ENCODE data around the gene NUDT3.
"Not testable (repeated sequence)": the region's sequence is repeated elsewhere in the genome, so short reads cannot be mapped to it uniquely, and the experiment has no call there.

The NUDT3 gene

GRCh38 chr6:34263484-34263883, 129.0 kb downstream of the NUDT3 start:
- not testable (repeated sequence) for DNase-seq (ENCODE audit: low read depth in 1 of 2, low spot score in 1 of 2)

GRCh38 chr6:34260576-34261267, 131.7 kb downstream of the NUDT3 start:
- no peak for DNase-seq (ENCODE audit: low read depth in 1 of 2, low spot score in 1 of 2)

DNA sequence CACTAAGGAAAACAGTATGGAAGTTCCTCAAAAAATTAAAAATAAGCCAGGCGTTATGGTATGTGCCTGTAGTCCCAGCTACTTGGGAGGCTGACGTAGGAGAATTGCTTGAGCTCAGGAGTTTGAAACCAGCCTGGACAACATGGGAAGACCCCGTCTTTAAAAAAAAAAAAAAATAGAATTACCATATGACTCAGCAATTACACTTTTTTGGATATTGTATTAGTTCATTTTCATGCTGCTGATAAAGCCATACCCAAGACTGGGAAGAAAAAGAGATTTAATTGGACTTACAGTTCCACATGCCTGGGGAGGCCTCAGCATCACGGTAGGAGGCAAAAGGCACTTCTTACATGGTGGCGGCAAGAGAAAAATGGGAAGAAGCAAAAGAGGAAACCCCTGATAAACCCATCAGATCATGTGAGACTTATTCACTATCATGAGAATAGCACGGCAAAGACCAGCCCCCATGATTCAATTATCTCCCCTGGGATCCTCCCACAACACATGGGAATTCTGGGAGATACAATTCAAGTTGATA, 132.9 kb downstream of the NUDT3 start:
- no peak for DNase-seq (ENCODE audit: low read depth in 1 of 2, low spot score in 1 of 2)

GRCh38 chr6:34252395-34252794, 140.1 kb downstream of the NUDT3 start:
- DNase-seq (ENCODE audit: low read depth in 1 of 2, low spot score in 1 of 2): not testable (repeated sequence)

DNA sequence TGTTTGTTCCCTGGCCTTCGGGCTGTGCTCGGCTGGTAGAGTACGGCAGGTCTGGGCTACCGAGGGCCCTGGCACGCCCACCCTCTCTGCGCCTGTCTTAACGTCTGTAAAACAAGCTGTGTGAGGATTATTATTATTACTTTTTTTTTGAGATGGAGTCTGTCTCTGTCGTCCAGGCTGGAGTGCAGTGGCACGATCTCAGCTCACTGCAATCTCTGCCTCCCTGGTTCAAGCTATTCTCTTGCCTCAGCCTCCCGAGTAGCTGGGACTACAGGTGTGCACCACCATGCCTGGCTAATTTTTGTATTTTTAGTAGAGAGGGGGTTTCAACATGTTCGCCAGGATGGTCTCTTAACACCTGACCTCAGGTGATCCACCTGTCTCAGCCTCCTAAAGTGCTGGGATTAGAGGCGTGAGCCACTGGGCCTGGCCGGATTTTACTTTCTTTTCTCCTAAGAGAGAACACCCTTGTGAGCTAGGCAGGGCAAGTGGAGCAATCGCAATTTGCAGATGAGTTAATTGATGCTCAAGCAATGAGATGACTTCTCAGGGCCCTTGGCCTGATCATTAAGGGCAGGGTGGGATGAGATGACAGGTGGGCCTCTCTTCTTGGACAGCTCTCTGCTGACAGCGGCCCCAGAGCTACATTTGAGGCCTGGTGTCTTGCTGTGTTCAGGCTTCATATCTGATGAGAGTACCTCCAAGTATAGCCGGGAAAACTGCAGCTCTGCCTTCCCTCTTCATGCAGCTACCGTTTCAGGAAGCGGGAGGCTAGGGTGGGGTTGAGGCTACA, 142.8 kb downstream of the NUDT3 start:
- no peak for DNase-seq (ENCODE audit: low read depth in 1 of 2, low spot score in 1 of 2)

DNA sequence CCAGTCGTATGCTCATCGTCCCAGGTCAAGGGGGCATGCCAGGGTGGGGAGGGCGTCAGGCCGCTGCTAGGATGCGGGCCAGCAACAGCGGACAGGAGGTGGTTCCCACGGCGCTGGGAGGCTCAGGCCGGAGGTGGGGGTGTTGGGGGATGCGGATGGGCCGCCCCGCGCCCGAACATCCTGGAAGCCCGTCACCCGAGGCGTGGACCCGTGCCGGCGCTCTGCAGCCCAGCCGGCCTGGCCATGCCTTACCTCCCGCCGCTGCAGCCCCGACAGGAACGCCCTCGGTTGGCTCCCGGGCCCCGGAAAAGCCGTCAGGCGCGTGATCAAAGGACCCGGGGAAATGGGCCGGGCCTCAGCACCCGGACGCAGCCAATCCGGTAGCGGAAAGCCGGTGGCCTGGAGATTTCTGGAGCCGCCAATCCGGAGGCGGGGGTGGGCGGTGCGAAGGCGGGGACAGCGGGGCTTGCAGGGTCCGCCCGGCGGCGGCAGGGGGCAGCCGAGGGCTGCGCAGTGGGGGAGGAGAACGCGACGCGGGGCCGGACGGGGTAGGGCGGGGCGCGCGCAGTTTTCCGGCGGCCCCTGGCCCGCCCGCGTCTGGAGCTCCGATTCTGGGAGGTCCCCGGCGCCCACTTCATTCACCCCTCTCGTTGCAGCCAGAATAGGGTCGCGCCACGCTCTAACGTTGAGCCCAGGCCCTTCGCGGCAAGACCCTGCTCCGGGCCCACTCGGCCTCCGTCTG, 143.6 kb downstream of the NUDT3 start, which contains the start of gene SMIM29:
Gene SMIM29, minus strand, starts transcription at position 280 of the 742 bp plus-strand sequence. CDS start 1,215 bp downstream, outside the sequence.
- DNase-seq (ENCODE audit: low read depth in 1 of 2, low spot score in 1 of 2): peak; percentile 96 to 97

DNA sequence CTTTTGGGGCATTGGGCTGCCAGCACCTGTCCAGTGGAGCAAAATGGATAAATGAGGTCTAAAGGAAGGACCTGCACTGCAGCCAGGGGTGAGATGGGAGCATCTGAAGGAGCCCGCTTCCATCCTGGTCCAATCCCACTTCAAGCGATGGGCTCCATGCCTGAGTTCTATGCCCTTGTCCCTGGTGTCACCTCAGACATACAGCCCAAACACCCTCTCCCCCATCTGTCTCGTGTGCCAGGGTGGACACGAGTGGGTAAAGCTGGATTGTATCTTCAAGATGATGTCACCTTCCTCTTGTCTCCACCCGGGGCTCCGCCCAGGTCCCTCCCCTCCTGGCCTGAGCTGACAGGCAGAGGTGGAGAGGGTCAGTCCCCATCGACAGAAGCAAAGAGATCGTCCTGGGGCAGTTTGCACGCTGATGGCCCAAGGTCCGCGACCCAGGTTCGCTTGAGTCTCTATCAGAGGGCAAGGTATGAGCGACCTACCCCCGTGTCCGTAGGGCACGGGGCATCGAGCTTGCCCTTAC, 144.2 kb downstream of the NUDT3 start:
- no peak for DNase-seq (ENCODE audit: low read depth in 1 of 2, low spot score in 1 of 2)

DNA sequence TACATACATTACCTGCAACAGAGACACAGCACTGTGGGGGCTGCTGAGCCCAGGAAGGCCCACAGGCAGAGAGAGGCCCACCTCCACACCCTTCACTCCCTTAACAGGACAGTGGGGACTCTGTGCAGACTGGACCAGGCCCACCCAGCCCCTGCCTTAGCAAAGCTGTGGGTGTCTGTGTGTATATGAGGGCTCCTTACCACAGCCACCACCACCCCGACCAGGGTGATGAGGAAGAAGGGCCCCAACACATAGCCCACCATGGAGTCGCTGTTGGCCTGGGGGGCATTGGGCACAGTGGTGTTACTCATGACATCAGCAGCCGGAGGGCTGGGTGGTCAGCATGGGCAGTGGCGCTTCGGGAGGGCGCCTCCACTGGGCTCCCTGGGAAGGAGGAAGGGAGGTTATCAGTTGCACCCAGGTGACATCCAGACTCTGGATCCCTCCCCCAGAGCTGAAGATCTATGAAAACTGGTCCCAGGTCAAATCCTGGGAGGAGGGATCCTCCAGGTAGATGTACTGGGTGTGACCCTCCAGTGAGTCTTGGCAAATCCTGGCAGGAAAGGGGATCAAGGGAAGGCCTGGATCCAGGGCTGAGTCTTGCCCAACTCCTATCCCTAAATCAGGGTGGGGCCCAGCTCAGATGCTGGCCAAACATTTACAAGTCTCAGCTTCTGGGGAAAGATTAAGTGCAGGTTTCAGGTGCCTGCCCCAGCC, 144.8 kb downstream of the NUDT3 start:
- DNase-seq (ENCODE audit: low read depth in 1 of 2, low spot score in 1 of 2): no peak

GRCh38 chr6:34246563-34247391, 145.7 kb downstream of the NUDT3 start:
- DNase-seq (ENCODE audit: low read depth in 1 of 2, low spot score in 1 of 2): no peak

DNA sequence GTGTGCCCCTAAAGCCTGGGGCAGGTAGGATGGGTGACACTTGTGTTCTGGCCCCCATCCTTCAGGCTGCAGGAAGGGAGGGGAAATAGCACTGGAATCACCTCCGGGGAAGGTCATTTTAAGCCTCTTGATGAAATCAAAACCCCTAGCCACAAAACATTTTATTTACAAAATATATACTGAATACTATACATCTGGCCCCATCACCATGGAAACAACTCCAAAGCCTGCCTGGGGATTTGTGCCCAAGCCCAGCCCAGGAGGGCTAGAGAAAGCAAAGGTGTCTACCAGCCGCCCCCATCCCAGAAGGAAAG, 146.3 kb downstream of the NUDT3 start:
- DNase-seq (ENCODE audit: low read depth in 1 of 2, low spot score in 1 of 2): no peak

DNA sequence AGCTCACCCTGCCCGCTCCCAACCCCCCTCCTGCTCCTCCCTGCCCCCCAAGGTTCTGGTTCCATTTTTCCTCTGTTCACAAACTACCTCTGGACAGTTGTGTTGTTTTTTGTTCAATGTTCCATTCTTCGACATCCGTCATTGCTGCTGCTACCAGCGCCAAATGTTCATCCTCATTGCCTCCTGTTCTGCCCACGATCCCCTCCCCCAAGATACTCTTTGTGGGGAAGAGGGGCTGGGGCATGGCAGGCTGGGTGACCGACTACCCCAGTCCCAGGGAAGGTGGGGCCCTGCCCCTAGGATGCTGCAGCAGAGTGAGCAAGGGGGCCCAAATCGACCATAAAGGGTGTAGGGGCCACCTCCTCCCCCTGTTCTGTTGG, 146.7 kb downstream of the NUDT3 start:
- not testable (repeated sequence) for DNase-seq (ENCODE audit: low read depth in 1 of 2, low spot score in 1 of 2)

DNA sequence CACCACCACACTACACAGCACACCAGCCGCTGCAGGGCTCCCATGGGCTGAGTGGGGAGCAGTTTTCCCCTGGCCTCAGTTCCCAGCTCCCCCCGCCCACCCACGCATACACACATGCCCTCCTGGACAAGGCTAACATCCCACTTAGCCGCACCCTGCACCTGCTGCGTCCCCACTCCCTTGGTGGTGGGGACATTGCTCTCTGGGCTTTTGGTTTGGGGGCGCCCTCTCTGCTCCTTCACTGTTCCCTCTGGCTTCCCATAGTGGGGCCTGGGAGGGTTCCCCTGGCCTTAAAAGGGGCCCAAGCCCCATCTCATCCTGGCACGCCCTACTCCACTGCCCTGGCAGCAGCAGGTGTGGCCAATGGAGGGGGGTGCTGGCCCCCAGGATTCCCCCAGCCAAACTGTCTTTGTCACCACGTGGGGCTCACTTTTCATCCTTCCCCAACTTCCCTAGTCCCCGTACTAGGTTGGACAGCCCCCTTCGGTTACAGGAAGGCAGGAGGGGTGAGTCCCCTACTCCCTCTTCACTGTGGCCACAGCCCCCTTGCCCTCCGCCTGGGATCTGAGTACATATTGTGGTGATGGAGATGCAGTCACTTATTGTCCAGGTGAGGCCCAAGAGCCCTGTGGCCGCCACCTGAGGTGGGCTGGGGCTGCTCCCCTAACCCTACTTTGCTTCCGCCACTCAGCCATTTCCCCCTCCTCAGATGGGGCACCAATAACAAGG, 147.3 kb downstream of the NUDT3 start:
- DNase-seq (ENCODE audit: low read depth in 1 of 2, low spot score in 1 of 2): not testable (repeated sequence)

DNA sequence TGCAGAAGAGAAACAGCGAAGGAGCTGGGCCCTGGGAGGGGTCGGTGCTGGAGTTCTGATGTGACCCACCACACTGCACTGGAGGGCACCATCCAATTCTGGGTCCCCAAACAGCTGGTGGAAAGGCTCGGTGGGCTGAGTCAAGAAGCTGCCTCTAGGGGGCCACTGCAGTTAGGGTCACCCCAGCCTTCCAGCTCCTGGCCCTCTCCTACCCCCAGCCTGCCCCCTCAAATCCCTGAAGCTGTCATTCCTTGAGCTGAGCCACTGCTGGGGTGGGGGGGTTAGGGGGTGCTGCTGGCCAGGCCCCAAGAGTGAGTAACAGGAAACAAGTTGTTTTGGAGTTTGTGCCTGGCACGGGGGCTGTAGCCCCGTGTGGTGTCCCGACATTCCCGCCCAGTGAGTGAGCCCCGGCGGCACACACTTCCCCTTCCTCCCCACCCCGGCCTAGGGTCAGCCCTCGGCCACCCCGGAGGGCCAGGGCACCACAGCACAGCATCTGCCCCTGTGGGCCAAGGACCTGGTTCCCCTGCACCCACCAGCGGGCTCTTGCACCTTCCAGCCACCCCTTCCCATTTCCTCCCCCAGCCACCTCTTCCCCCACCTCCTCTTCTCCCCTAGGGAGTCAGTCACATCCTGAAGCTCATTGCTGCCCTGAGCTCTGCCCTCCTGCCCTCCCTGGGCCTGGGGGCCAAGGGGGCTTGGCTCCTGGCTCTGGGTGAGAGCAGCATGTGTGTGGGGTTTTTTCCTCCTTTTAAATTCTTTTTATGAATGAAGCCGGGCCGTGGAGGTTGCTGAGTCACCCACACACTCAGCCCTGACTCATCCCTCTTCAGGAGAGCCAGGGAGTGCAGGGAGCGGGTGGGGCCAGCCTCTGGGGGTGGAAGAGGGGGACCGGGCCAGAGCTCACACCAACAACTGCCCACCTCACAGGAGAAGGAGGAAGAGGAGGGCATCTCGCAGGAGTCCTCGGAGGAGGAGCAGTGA, 148.3 kb downstream of the NUDT3 start:
- no peak for DNase-seq (ENCODE audit: low read depth in 1 of 2, low spot score in 1 of 2)

DNA sequence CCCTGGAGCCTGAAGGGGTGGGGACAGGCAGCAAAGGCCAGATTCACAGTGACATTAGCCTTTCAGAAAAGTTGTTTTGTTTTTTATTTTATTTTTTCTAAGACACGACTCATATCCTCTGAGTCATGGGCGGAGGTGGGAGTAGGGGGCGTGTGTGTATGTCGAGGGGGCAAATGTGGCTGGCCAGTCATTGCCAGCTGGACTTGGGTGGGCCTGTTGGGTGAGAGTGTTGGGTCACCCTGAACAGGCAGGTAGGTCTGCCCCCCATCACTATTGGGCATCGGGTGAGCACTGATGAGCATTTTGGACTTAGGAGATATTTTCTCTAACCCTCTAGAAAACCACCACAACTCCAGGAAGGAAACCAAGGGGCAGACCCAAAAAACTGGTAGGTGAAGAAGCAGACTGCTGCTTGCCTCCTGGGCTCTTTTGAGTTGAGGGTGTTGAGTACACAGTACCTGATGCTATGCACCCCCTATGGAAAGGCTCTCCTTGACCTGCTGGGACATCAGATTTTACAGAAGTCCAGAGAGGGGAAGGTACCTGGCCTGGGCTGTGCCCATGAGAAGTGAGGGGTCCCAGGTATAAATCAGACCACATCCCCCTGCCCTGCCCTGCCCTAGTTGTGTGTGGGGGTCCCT, 149.2 kb downstream of the NUDT3 start:
- DNase-seq (ENCODE audit: low read depth in 1 of 2, low spot score in 1 of 2): no peak

DNA sequence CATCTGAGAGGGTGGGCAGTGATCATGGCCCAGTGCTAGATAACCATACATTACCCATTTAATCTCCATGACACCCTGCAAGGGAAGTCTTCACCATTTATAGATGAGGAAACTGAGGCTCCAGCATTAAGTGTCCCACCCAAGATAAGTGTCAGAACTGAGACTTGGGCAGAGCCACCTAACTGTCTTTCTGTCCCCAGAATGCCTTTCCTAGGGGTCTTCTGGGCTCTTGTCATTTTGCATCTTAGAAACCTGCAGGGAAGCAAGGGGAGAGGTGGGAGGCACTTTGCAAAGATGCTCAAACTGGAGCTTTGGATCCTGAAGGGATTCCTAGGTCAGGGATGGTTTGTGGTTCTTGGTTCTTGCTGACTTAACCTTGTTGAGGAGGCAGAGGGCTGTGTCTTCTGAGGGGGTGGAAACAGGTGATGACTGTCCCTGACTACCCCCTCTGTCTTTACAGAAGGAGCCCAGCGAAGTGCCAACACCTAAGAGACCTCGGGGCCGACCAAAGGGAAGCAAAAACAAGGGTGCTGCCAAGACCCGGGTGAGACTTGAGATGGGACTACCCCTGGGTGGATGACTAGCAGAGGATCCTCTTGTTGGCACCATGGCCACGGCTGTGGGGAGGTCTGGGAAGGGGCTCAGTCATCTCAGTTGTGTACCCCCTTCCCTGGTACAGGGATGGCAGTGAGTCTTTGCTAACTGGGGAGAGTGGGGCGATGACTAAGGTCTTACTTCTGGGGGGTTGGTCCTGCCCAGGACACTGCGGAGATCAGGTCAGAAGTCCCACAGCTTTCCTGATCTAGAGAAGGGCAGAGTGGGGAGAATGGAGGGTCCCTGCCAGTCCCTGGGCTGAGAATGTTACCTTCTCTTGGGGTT, 150.0 kb downstream of the NUDT3 start:
- DNase-seq (ENCODE audit: low read depth in 1 of 2, low spot score in 1 of 2): no peak

- DNase-seq (ENCODE audit: low read depth in 1 of 2, low spot score in 1 of 2): no peak
These were observed 150.9 kb downstream of the NUDT3 start for GRCh38 chr6:34241351-34242215.
